HepG2 (cell line): Measurements from ENCODE around the gene SMPD1. TPM values are rescaled to one million over a fixed set of nuclear protein-coding genes. Genes with fewer than 3 reads are reported as not detected.

Source experiments
- ATAC-seq: fragments of 200-7000 bp; cut with Tn5 transposase; 3 replicates; pipeline ENCODE4 v1.9.1; 2020; ENCODE audit warnings: mild to moderate bottlenecking, moderate library complexity
- BruUV-seq: library from RNA; stranded (reverse); fragments of 400-500 nt; replicated peaks from 2 replicates; lab custom pipeline; 2021; lab: Mats Ljungman, UMichigan
- CTCF ChIA-PET: fragments of 300-600 bp; formaldehyde crosslinking; extraction: SDS; loops from one replicate; lab custom pipeline; 2021; ENCODE audit warnings: low total read pairs, inconsistent platforms, low intra/inter-chr PET ratio; lab: Yijun Ruan, JAX
- POLR2A ChIA-PET: fragments of 350-600 bp; sonication (Branson Sonifier 250); formaldehyde crosslinking; loops from one replicate; lab custom pipeline; 2020; ENCODE audit warnings: antibody characterized with exemption, inconsistent platforms; lab: Yijun Ruan, JAX
- DNase-seq: peaks from one replicate; pipeline ENCODE4 v3.0.0-alpha.2; 2015; ENCODE audit warnings: low spot score
- FAIRE-seq: peaks from 3 replicates; lab custom pipeline; 2011; peaks lifted over from hg19 to GRCh38; lab: Jason Lieb, UNC
- H2AFZ ChIP-seq: one replicate; pipeline ENCODE4 v1.6.1; 2011; ENCODE audit warnings: low read length, inconsistent platforms
- H3K27ac ChIP-seq: fragments of 300-600 bp; 3 replicates; pipeline ENCODE4 v1.8.0; 2011; ENCODE audit warnings: mixed run types, mild to moderate bottlenecking, mixed read lengths, low read length, inconsistent platforms; ENCODE audit not compliant: insufficient read depth; ENCODE audit errors: extremely low read length
- H3K27me3 ChIP-seq, 2 experiments: fragments of 200-600 bp in 1 of 2; 2 replicates in 1 of 2; 3 replicates in 1 of 2; pipeline versions ENCODE4 v1.6.0 to v1.8.0; 2011; ENCODE audit warnings: low read length in 2 of 2, mild to moderate bottlenecking in 2 of 2, moderate library complexity in 2 of 2, inconsistent platforms in 1 of 2; ENCODE audit not compliant: insufficient read depth in 2 of 2, control insufficient read depth in 1 of 2
- H3K36me3 ChIP-seq, 2 experiments: fragments of 200-600 bp in 1 of 2; replicated peaks in 1 of 2; 2 replicates in 1 of 2; 3 replicates in 1 of 2; pipeline versions ENCODE4 v1.5.1 to v1.8.0; 2011; ENCODE audit warnings: low read length in 2 of 2, inconsistent platforms in 1 of 2; ENCODE audit not compliant: insufficient read depth in 2 of 2, control insufficient read depth in 1 of 2
- H3K4me1 ChIP-seq: 2 replicates; pipeline ENCODE4 v1.5.1; 2012; ENCODE audit warnings: low read length, inconsistent platforms; ENCODE audit not compliant: insufficient read depth
- H3K4me2 ChIP-seq: 2 replicates; pipeline ENCODE4 v1.6.0; 2011; ENCODE audit warnings: low read depth, low read length, inconsistent platforms
- H3K4me3 ChIP-seq, 3 experiments: fragments of 200-600 bp in 1 of 3; sonication (generic), shearing (Covaris generic) in 1 of 3; replicated peaks in 1 of 3; 2 replicates each; pipeline ENCODE4 v1.5.1; 2011 to 2016; ENCODE audit warnings: low read length in 3 of 3, inconsistent platforms in 2 of 3, low read depth in 2 of 3, mild to moderate bottlenecking in 2 of 3, control low read depth in 1 of 3, mixed read lengths in 1 of 3; ENCODE audit not compliant: insufficient read depth in 1 of 3
- H3K79me2 ChIP-seq: one replicate; pipeline ENCODE4 v1.6.1; 2011; ENCODE audit warnings: low read length, inconsistent platforms; ENCODE audit not compliant: insufficient read depth
- H3K9ac ChIP-seq: 2 replicates; pipeline ENCODE4 v1.6.0; 2011; ENCODE audit warnings: mild to moderate bottlenecking, low read depth, low read length, inconsistent platforms; ENCODE audit not compliant: insufficient read depth
- H3K9me3 ChIP-seq: 2 replicates; pipeline ENCODE4 v1.5.1; 2012; ENCODE audit warnings: mild to moderate bottlenecking, low read length
- H4K20me1 ChIP-seq: 2 replicates; pipeline ENCODE4 v1.6.0; 2011; ENCODE audit warnings: inconsistent platforms, mild to moderate bottlenecking, low read length, moderate library complexity; ENCODE audit not compliant: insufficient read depth
- CCDC6 ChIP-seq: sonication (generic); formaldehyde crosslinking; IDR thresholded peaks from 2 replicates; pipeline ENCODE4 v1.8.1; 2022; ENCODE audit warnings: mild to moderate bottlenecking, missing genetic modification reagents, moderate library complexity
- FOXC1 ChIP-seq: sonication (generic); formaldehyde crosslinking; IDR thresholded peaks from 2 replicates; pipeline ENCODE4 v1.8.0; 2022; ENCODE audit warnings: mild to moderate bottlenecking, missing genetic modification reagents, borderline replicate concordance
- POLR2G ChIP-seq: fragments of 200-400 bp; formaldehyde crosslinking; IDR thresholded peaks from 2 replicates; pipeline ENCODE4 v1.6.1; 2018; ENCODE audit warnings: mild to moderate bottlenecking, low read depth, low read length, moderate library complexity
- RBFOX2 ChIP-seq: fragments of 200-400 bp; formaldehyde crosslinking; IDR thresholded peaks from 2 replicates; pipeline ENCODE4 v1.6.1; 2017; ENCODE audit warnings: low read depth, mild to moderate bottlenecking, low read length
- YY1 ChIP-seq: IDR thresholded peaks from 2 replicates; pipeline ENCODE4 v1.6.1; 2011; ENCODE audit warnings: low read length, low read depth, moderate library complexity, mild to moderate bottlenecking; ENCODE audit not compliant: insufficient read depth, insufficient replicate concordance
- ZBTB7A ChIP-seq: sonication (generic); formaldehyde crosslinking; IDR thresholded peaks from 2 replicates; pipeline ENCODE4 v1.8.0; 2022; ENCODE audit warnings: mild to moderate bottlenecking, missing genetic modification reagents
- ZSCAN21 ChIP-seq: sonication (generic); formaldehyde crosslinking; IDR thresholded peaks from 2 replicates; pipeline ENCODE4 v1.8.0; 2022; ENCODE audit warnings: mild to moderate bottlenecking, missing genetic modification reagents, moderate library complexity, borderline replicate concordance
- WGBS: methylation state at CpG from one replicate; pipeline ENCODE4 v1.1.6; 2017; ENCODE audit warnings: low lambda C conversion rate; 5-methylcytosine and 5-hydroxymethylcytosine counted together
- in situ Hi-C: cut with HindIII; loops from 2 replicates; pipeline ENCODE4 v1.10.0; 2017; ENCODE audit warnings: low pct_unique_long_range_greater_than_20kb; ENCODE audit not compliant: extremely low pct_ligation_motif_present
- intact Hi-C: fragments of 100-400 bp; cut with micrococcal nuclease; formaldehyde crosslinking; loops from one replicate; pipeline ENCODE4 v1.10.0; 2022; ENCODE audit not compliant: unreplicated experiment
- polyA plus RNA-seq, 8 experiments: library from polyadenylated mRNA; depleted of rRNA in 3 of 8; stranded (reverse) in 7 of 8; unstranded in 1 of 8; fragments of >200 nt; fragmentation: Illumina TruSeq in 4 of 8; extraction: Trizol in 4 of 8; gene quantifications; 2 replicates each; pipeline versions ENCODE4 v1.2.1 to v1.2.3, GENCODE V29; 2011 to 2016; ENCODE audit warnings: low read depth in 4 of 8, missing spikeins in 1 of 8, mixed read lengths in 1 of 8; ENCODE audit not compliant: insufficient read depth in 1 of 8
- total RNA-seq, 5 experiments: library from RNA; depleted of rRNA; stranded (reverse); fragments of >200 nt; fragmentation: Illumina TruSeq; extraction: Trizol; gene quantifications; 2 replicates each; pipeline ENCODE4 v1.2.3, GENCODE V29; 2016; ENCODE audit warnings: low read depth in 1 of 5
- TF ChIP-seq, protein P1 (sequence below): sonication (generic); formaldehyde crosslinking; IDR thresholded peaks from 2 replicates; pipeline ENCODE4 v1.4.0; 2020; ENCODE audit warnings: missing genetic modification reagents, borderline replicate concordance
- TF ChIP-seq, protein P2 (sequence below): sonication (generic); formaldehyde crosslinking; IDR thresholded peaks from 2 replicates; pipeline ENCODE4 v1.5.1; 2020; ENCODE audit warnings: mild to moderate bottlenecking, missing genetic modification reagents, moderate library complexity
- TF ChIP-seq, protein P3 (sequence below): sonication (generic); formaldehyde crosslinking; IDR thresholded peaks from 2 replicates; pipeline ENCODE4 v1.4.0; 2020; ENCODE audit warnings: missing genetic modification reagents
- TF ChIP-seq, protein P4 (sequence below): sonication (generic); formaldehyde crosslinking; IDR thresholded peaks from 2 replicates; pipeline ENCODE4 v1.8.1; 2023; ENCODE audit warnings: mild to moderate bottlenecking, moderate library complexity, missing genetic modification reagents

SMPD1 gene
- total and polyA plus RNA-seq, 2 of the 13 experiments (the other 11 are each of a cell fraction or from before 2014, with no cell fraction given): 6.3 to 8.4 TPM

DNA sequence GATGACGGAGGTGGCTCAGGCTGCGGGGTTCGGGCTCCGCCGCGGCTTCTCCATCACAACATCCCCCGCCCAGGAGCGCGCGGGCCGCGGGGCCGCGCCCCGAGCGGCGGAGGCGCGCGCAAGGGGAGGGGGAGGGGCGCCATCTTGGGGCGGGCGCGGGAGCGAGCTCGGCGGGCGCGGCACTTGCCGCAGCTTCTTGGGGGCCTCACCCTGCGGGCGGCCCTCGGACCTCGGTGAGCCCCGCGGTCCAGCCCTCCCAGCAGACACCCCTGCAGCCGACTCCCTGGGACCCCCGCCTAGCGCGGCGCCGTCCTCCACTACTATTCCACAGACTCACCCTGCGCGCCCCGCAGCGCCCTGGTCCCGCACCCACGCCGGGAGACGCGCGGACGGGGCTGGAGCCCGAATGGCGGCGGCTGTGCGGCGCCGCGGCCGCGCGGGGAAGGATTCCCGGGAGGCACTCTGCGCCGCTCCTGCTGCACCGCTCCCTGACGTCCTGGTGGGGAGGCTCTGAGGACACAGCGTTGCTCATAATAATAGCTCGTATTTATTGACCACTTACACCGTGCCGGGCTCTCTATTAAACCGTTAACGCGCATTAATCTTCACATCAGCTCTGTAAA, 28.8 kb downstream of the SMPD1 start, which contains the start of gene APBB1:
Gene APBB1, minus strand, starts transcription at position 86 of the 623 bp plus-strand sequence. CDS start 7,747 bp downstream, outside the sequence.
- CTCF ChIA-PET: no interaction called here
- intact Hi-C loops (no loop called here), in situ Hi-C loops (no loop called here)
- Histone ChIP-seq H3K4me1 (peaks cover 12% of the 10 kb centered on the region), H3K4me2 (peak within 1 kb of the TSS; percentile 79), H3K9ac (peak within 1 kb of the TSS; percentile 57; the same call in 1 of the 2 replicates), H3K27me3 (peaks cover 0 to 30% of the 10 kb centered on the region in 2 experiments; a peak in 3 of 5 replicates), H3K36me3 (no peaks in the 10 kb centered on the region), H3K9me3 (no peaks in the 10 kb centered on the region), H3K27ac (no peak within 1 kb of the TSS), H2AFZ (peak within 1 kb of the TSS; percentile 76), H3K4me3 (peak within 1 kb of the TSS; percentile 77 to 90 (median 82)), H4K20me1 (no peaks in the 10 kb centered on the region), H3K79me2 (no peaks in the 10 kb centered on the region)
- 0% methylated on average over 6 of the region's 75 CpGs for WGBS
- ATAC-seq (peak; percentile 81), FAIRE-seq (no peak), DNase-seq (no peak)
- BruUV-seq: no TSS peak
- POLR2A ChIA-PET: interaction anchor here (0.9 to 2.5 kb wide), 11 partner anchors 11 to 264 kb away, joined by 3 to 22 read pairs (median 4); partner anchors contain the start of genes HPX, MRPL17, SMPD1 and TPP1
- TF ChIP-seq, protein P1, sequence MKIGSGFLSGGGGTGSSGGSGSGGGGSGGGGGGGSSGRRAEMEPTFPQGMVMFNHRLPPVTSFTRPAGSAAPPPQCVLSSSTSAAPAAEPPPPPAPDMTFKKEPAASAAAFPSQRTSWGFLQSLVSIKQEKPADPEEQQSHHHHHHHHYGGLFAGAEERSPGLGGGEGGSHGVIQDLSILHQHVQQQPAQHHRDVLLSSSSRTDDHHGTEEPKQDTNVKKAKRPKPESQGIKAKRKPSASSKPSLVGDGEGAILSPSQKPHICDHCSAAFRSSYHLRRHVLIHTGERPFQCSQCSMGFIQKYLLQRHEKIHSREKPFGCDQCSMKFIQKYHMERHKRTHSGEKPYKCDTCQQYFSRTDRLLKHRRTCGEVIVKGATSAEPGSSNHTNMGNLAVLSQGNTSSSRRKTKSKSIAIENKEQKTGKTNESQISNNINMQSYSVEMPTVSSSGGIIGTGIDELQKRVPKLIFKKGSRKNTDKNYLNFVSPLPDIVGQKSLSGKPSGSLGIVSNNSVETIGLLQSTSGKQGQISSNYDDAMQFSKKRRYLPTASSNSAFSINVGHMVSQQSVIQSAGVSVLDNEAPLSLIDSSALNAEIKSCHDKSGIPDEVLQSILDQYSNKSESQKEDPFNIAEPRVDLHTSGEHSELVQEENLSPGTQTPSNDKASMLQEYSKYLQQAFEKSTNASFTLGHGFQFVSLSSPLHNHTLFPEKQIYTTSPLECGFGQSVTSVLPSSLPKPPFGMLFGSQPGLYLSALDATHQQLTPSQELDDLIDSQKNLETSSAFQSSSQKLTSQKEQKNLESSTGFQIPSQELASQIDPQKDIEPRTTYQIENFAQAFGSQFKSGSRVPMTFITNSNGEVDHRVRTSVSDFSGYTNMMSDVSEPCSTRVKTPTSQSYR: peak; percentile 32; the same call in 1 of the 2 replicates
- TF ChIP-seq, protein P2, sequence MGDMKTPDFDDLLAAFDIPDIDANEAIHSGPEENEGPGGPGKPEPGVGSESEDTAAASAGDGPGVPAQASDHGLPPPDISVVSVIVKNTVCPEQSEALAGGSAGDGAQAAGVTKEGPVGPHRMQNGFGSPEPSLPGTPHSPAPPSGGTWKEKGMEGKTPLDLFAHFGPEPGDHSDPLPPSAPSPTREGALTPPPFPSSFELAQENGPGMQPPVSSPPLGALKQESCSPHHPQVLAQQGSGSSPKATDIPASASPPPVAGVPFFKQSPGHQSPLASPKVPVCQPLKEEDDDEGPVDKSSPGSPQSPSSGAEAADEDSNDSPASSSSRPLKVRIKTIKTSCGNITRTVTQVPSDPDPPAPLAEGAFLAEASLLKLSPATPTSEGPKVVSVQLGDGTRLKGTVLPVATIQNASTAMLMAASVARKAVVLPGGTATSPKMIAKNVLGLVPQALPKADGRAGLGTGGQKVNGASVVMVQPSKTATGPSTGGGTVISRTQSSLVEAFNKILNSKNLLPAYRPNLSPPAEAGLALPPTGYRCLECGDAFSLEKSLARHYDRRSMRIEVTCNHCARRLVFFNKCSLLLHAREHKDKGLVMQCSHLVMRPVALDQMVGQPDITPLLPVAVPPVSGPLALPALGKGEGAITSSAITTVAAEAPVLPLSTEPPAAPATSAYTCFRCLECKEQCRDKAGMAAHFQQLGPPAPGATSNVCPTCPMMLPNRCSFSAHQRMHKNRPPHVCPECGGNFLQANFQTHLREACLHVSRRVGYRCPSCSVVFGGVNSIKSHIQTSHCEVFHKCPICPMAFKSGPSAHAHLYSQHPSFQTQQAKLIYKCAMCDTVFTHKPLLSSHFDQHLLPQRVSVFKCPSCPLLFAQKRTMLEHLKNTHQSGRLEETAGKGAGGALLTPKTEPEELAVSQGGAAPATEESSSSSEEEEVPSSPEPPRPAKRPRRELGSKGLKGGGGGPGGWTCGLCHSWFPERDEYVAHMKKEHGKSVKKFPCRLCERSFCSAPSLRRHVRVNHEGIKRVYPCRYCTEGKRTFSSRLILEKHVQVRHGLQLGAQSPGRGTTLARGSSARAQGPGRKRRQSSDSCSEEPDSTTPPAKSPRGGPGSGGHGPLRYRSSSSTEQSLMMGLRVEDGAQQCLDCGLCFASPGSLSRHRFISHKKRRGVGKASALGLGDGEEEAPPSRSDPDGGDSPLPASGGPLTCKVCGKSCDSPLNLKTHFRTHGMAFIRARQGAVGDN (CRISPR knock-in tag): peak; percentile 45; the same call in 1 of the 2 replicates
- no peak for TF ChIP-seq ZBTB7A
- TF ChIP-seq, protein P3, sequence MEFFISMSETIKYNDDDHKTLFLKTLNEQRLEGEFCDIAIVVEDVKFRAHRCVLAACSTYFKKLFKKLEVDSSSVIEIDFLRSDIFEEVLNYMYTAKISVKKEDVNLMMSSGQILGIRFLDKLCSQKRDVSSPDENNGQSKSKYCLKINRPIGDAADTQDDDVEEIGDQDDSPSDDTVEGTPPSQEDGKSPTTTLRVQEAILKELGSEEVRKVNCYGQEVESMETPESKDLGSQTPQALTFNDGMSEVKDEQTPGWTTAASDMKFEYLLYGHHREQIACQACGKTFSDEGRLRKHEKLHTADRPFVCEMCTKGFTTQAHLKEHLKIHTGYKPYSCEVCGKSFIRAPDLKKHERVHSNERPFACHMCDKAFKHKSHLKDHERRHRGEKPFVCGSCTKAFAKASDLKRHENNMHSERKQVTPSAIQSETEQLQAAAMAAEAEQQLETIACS (CRISPR knock-in tag): peak; percentile 87
- TF ChIP-seq CCDC6: peak; percentile 40; the same call in 1 of the 2 replicates
- TF ChIP-seq, protein P4, sequence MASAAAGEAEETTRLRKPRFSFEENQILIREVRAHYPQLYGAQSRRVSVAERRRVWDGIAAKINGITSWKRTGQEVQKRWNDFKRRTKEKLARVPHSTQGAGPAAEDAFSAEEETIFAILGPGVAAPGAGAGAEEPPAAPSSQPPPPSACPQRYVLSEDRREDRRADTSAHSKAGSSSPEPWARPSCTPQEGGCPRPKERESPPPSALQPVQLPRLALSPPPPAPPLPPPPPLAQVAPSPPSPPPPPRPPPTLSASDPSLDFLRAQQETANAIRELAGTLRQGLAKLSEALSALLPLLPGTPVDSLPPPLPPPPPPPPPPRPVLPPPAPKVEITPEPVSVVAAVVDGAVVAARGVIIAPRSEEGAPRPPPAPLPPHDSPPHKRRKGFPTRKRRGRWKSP (CRISPR knock-in tag): peak; percentile 64; the same call in 1 of the 2 replicates
- TF ChIP-seq FOXC1 (CRISPR knock-in tag): 0 out of 2 replicates have a peak, but pooled peaks have one; percentile 22
- peak; percentile 55 for TF ChIP-seq POLR2G
- TF ChIP-seq ZSCAN21 (CRISPR knock-in tag): 0 out of 2 replicates have a peak, but pooled peaks have one; percentile 23
- peak; percentile 89 for TF ChIP-seq YY1
- TF ChIP-seq RBFOX2: peak; percentile 68
